HuH-7 (cell line): Measurements from ENCODE around the gene BOLA1.
"Not testable (repeated sequence)": the region's sequence is repeated elsewhere in the genome, so short reads cannot be mapped to it uniquely, and the experiment has no call there.

Source experiments
- DNase-seq: peaks from one replicate; pipeline ENCODE4 v3.0.0; 2011; ENCODE audit warnings: low spot score

Gene BOLA1

DNA sequence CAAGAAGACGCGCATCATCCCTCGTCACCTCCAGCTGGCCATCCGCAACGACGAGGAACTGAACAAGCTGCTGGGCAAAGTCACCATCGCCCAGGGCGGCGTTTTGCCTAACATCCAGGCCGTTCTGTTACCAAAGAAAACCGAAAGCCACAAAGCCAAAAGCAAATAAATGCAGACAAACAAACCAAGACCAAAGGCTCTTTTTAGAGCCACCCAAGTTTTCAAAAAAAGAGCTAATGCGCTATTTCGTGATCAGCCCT lies 12.2 kb upstream of the BOLA1 start:
- DNase-seq: not testable (repeated sequence)

DNA sequence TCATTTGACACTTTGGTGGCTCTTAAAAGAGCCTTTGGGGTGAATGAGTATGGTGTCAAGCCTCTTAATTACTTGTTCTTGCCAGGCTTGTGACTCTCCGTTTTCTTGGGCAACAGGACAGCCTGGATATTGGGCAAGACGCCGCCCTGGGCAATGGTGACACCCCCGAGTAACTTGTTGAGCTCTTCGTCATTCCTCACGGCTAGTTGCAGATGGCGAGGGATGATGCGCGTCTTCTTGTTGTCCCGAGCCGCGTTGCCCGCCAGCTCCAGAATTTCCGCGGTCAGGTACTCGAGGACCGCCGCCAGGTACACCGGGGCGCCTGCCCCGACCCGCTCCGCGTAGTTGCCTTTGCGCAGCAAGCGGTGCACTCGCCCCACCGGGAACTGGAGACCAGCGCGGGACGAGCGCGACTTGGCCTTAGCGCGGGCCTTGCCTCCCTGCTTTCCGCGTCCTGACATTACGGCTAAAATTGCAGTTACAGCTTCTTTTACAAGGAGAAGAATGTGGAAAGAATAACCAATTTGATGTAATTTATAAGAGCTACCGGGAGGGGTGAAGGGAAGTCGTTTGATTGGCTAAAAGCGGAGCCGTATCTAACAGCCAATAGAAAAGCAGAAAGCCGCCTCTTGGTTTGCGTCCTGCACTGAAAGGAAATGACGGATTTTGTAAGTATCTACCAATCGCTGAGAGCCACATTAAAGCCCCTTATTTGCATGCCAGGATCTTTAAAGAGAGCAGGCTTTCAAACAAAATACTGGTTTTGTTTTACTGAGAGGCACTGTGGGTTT lies 11.7 kb upstream of the BOLA1 start:
- peak; percentile 77 for DNase-seq

DNA sequence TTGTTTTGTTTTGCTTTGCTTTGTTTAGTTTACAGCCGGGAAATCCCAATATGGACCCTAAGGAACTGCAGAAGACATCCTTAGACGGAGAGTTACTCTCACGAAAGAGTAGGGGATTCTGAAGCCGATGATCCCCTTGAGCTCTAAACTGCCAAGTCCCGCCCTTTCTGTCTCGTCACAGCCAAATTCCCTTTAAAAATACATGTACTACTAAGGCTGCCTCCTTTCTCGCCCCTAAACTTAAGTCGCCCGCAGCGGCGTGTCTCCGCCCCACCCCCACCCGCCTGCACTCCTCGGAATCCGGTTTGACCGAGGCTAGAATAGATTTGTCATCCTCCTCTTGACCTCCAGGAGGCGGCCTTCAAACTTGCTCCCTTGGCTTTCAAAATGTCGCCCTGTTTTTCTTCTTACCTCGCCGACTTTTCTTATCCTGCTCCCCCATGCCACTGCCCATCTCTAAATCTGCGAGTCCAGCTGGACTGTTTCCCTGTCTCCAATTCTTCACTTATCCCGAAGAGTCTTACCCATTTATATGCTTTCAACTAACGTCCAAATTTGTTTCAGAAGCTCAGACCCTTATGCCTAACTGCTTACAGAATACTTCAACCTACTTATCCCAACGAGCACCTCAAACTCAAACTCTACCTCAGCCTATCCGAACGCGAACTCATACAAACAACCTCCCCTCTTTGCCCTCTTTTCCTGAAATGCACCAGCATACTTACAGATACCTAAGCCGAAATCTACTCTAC lies 10.9 kb upstream of the BOLA1 start:
- peak; percentile 46 for DNase-seq

GRCh38 chr1:149888999-149889289 lies 10.4 kb upstream of the BOLA1 start:
- DNase-seq: no peak

- no peak for DNase-seq
These were observed 2.8 kb upstream of the BOLA1 start for GRCh38 chr1:149896575-149896974.

DNA sequence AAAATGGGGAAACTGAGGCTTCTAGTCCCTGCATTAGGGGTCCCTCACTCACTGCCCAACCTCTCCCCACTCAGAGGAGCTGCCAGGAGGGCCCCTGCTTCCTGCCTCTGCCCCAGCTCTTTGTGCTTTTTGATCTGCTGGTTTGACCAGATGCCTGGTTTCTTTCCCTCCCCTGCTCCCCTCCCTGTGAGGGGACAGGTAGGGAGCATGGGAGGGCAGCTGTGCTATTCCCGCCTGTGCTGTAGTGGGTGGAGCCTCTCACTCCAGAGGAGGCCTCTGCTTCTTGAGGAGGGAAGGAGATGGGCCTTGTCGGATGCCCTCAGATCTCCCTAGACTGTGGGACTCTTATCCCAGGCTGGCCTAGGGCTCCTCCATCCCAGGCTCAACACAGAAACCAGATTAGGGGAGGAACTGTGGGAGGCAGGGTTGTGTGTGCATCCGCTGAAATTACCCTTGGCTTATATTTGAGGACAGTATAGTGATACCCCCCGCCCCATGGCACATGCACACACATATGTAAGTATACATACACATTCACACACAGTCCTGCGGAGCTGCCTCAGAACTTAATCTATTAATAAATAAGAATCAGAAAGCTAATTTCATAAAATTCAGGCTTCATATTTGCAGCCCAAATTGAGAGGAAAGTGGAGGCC lies 4.6 kb downstream of the BOLA1 start:
- no peak for DNase-seq

DNA sequence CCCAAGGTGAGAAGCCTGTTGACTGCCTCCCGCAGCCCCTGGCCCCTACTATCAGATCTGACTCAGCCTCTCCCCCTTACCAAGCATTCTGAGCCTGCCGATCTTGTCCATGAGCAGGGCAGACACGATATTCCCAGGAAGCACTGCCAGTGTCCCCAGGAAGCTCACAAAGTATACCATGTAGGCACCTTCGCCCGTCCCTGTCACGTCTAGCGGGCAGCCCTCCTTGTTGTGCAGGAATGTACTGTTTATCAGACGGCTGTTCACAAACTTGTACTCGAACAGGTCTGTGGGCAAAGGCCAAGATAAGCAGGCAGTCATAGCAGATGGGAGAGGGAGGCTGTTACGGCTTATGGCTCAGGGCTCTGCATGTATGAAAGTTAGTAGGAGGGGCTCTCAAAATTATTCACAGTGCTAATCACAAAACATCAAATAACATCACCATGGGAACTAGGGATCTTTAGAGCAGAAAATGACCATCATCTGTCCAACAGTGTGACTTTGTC lies 7.3 kb downstream of the BOLA1 start:
- peak; percentile 35 for DNase-seq

GRCh38 chr1:149914545-149914944 lies 15.2 kb downstream of the BOLA1 start:
- no peak for DNase-seq

GRCh38 chr1:149915429-149916192 lies 16.2 kb downstream of the BOLA1 start:
- DNase-seq: no peak

DNA sequence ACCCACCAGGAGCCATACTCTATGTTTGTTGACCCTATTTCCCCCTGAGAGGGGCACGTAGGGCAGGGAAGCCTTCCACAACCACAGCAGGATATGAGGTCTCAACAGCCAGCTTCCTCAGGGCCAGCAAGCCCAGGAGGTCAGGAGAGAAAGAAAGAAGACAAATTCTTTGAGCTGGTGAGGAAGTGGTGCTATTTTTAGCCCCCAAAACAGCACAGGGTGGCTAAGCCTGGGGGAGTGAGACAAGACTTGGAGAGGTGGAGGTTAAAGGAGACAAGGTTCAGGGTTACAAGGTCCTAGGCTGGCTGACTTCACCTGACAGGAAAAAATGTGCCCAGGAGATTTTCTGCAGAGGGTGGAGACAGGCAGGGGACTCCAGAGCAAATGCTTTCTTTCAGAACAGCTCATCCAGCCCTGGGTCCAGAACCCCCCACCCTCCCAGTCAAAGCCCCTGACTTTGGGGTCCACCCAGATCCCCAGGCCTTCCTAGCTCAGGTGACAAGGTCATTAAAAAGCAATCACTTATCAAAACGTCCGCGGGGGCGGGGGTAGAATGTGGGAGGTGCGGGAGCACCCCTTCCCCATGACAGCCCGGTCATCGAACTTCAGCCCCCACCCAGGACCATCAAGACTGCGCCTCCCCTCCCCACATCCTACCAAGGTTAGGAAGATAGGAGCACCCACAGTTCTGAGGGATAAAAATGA lies 17.0 kb downstream of the BOLA1 start:
- DNase-seq: no peak

DNA sequence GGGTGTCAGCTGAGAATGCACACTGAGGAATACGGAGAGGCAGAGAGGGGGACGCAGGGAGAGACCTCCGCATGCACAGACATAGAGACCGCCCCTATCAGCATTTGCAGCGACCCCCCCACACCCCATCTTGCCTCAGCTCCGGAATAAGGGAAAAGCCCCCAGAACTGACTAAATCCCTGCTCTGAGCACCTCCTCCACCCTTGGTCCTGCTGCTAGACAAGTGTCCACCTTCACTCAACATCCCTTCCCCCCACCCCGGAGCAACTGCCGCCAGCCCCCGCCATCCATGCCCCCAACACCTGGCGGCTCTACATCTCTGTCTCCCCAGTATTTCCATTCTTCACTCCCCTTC lies 17.5 kb downstream of the BOLA1 start:
- no peak for DNase-seq

DNA sequence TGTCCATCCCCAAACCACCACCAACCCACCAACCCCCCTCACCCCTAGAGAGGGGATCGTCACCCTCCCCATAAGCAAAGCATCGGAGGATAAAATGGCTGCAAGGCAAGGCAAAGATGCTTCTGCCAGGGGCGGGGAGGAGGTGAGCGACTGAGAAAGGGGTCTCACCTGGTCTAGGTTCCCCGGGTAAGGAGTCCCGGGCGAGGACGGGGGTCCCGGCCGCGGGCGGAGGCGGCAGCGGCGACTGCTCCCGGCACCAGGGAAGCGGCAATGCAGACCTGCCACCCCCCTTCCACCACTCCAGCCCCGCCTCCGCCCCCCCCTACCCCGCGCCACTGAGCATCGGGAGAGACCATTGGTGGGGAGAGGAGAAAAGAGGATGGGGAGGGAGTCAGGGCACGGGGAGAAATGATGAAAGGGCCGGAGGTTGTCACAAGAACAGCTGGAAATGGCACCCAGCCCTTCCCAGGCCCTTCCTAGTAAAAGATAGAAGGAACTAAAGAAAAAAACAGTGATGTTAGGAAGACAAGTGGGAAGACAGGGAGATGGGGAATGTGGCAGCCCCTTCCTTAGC lies 18.3 kb downstream of the BOLA1 start, which contains the start of gene SV2A:
Gene SV2A (minus strand): TSS at position 274 of the 574 bp plus-strand sequence. CDS start 4,004 bp downstream, outside the sequence.
- peak; percentile 23 for DNase-seq

GRCh38 chr1:149923626-149924025 lies 24.3 kb downstream of the BOLA1 start:
- DNase-seq: no peak

- no peak for DNase-seq
These were observed 26.0 kb downstream of the BOLA1 start for GRCh38 chr1:149925345-149925744.

DNA sequence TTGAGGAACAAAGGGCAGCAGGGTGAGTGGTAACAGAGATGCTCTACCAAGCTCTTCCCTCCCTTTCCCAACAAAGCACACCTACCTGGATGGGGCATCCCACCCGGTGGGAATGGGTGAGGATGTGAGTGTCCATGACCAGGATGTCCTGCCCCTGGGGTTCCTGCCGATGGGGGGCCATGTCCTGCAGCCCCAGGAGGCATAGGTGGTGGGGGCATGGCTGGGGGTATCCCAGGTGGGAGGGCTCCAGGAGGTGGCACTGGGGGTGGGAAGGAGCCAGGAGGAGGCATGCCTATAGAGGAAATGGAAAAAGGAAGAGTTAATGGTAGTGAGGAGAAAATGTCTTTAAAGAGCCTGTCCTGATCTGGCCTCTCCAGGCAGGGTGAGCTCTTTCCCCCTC lies 26.4 kb downstream of the BOLA1 start:
- DNase-seq: no peak

DNA sequence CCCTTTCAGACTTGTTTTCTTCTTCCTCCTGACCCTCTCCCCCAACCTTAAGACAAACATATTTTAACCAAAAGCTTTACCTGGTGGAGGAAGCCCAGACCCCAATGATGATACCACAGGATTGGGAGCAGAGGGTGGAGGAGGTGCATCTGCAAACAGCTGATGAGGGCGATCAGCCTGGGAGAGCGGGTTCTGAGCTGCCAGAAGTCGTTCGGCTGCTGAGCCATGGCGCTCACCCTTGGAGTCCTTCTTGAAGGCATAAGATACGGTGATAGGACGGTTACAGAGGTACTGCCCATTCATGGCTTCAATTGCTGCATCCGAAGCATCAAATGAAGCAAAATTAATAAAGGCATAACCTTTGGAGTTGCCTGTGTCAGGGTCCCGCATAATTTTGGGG lies 26.9 kb downstream of the BOLA1 start:
- no peak for DNase-seq

- DNase-seq: no peak
These were observed 27.7 kb downstream of the BOLA1 start for GRCh38 chr1:149927056-149927562.

GRCh38 chr1:149927563-149928400 lies 28.4 kb downstream of the BOLA1 start, which contains the start of gene SF3B4:
Gene SF3B4, minus strand, starts transcription at chr1:149927803. Its CDS starts 44 bp downstream, at chr1:149927759.
- peak; percentile 81 for DNase-seq

DNA sequence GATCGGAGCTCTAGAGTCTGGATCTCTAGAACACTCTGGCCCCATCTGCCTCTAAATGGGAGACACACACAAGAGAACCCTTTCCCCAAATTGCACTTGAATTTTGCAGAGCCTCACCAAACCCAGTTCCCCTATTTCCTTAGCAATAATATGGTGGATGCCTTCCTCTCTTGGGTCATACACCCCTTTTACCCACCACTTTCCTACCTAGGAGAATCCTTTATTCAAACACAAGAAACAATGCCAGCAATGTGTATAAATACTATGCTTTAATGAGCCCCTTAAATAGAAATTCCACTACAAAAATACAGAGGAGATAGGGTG lies 29.0 kb downstream of the BOLA1 start:
- no peak for DNase-seq

- no peak for DNase-seq
These were observed 30.5 kb downstream of the BOLA1 start for GRCh38 chr1:149929856-149930255.
